Tibial nerve (tissue), 3 donors: Measurements from ENCODE around the gene CCNQ.

Experiments used
- POLR2A ChIP-seq, 2 donors: fragments of 450-650 bp; IDR thresholded peaks; one replicate each; pipeline ENCODE4 v1.6.1; 2017; ENCODE audit warnings: antibody characterized with exemption in 2 of 2, mild to moderate bottlenecking in 2 of 2, moderate library complexity in 2 of 2
- TF ChIP-seq, protein P1 (sequence below), 5 experiments: fragments of 200-600 bp in 3 of 5; fragments of 450-650 bp in 2 of 5; sonication (generic) in 3 of 5; IDR thresholded peaks; one replicate each; pipeline ENCODE4 v1.5.1; 2016 to 2019; ENCODE audit warnings: antibody characterized with exemption in 5 of 5, mild to moderate bottlenecking in 3 of 5, moderate library complexity in 2 of 5

DNA sequence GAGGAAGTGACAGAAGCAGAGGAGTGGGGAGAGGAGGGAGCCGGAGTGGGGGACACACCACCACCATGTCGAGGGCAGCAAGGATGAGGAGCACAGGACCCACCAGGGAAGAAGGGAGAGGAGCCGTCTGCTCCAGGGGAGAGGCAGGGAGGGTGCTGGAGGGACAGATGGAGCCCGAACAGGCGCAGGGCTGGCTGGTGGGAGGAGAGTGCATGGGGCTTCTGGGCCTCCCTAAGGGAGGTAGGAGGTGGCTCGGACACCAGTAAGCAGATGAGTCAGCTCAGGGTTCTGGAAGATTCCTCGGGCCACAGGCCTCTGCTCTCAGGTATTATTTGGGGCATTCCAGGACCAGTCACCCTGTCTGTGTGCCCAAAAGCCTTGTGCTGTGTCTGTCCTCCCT is 51.7 kb downstream of the CCNQ start:
- TF ChIP-seq, protein P1, sequence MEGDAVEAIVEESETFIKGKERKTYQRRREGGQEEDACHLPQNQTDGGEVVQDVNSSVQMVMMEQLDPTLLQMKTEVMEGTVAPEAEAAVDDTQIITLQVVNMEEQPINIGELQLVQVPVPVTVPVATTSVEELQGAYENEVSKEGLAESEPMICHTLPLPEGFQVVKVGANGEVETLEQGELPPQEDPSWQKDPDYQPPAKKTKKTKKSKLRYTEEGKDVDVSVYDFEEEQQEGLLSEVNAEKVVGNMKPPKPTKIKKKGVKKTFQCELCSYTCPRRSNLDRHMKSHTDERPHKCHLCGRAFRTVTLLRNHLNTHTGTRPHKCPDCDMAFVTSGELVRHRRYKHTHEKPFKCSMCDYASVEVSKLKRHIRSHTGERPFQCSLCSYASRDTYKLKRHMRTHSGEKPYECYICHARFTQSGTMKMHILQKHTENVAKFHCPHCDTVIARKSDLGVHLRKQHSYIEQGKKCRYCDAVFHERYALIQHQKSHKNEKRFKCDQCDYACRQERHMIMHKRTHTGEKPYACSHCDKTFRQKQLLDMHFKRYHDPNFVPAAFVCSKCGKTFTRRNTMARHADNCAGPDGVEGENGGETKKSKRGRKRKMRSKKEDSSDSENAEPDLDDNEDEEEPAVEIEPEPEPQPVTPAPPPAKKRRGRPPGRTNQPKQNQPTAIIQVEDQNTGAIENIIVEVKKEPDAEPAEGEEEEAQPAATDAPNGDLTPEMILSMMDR (IDR thresholded peaks at IDR 0.05) = no peak
- no peak for TF ChIP-seq POLR2A (IDR thresholded peaks at IDR 0.05)
